IPS-15b (cell line): ENCODE results near the gene CEP120.
"Not testable (repeated sequence)": the region's sequence is repeated elsewhere in the genome, so short reads cannot be mapped to it uniquely, and the experiment has no call there.

ENCODE experiments used
- H3K27me3 ChIP-seq: one replicate; pipeline ENCODE4 v1.6.1; 2013; ENCODE audit warnings: low read length; ENCODE audit not compliant: control insufficient read depth, insufficient read depth
- H3K36me3 ChIP-seq: one replicate; pipeline ENCODE4 v1.6.1; 2013; ENCODE audit warnings: low read length; ENCODE audit not compliant: control insufficient read depth, insufficient read depth
- H3K4me1 ChIP-seq: one replicate; pipeline ENCODE4 v1.6.1; 2013; ENCODE audit warnings: mild to moderate bottlenecking, low read length; ENCODE audit not compliant: control insufficient read depth, insufficient read depth
- H3K4me3 ChIP-seq: one replicate; pipeline ENCODE4 v1.5.1; 2013; ENCODE audit warnings: low read depth, low read length
- H3K9ac ChIP-seq: one replicate; pipeline ENCODE4 v1.6.1; 2013; ENCODE audit warnings: low read depth, mild to moderate bottlenecking, low read length
- H3K9me3 ChIP-seq: one replicate; pipeline ENCODE4 v1.6.1; 2013; ENCODE audit warnings: mild to moderate bottlenecking, low read length; ENCODE audit not compliant: control insufficient read depth, insufficient read depth

CEP120 gene

GRCh38 chr5:123344816-123345426, 78.3 kb downstream of the CEP120 start:
- Histone ChIP-seq H3K9me3 (no peaks in the 10 kb centered on the region), H3K4me3 (no peak overlapping the region), H3K36me3 (no peaks in the 10 kb centered on the region), H3K9ac (no peak overlapping the region), H3K4me1 (no peaks in the 10 kb centered on the region), H3K27me3 (no peaks in the 10 kb centered on the region)

GRCh38 chr5:123340928-123341327, 82.3 kb downstream of the CEP120 start:
- no peak overlapping the region for H3K4me3 ChIP-seq

GRCh38 chr5:123308377-123308776, 114.8 kb downstream of the CEP120 start:
- H3K4me3 ChIP-seq, H3K9me3 ChIP-seq, H3K9ac ChIP-seq, H3K27me3 ChIP-seq, H3K4me1 ChIP-seq, H3K36me3 ChIP-seq: not testable (repeated sequence)

More at GRCh38 chr5:123340928-123341327, 82.3 kb downstream of the CEP120 start:
- Histone ChIP-seq H3K9ac (no peak overlapping the region), H3K9me3 (no peaks in the 10 kb centered on the region), H3K36me3 (no peaks in the 10 kb centered on the region), H3K4me1 (no peaks in the 10 kb centered on the region), H3K27me3 (no peaks in the 10 kb centered on the region)

GRCh38 chr5:123305751-123306150, 117.5 kb downstream of the CEP120 start:
- no peak overlapping the region for H3K9ac ChIP-seq
- H3K9me3 ChIP-seq = no peaks in the 10 kb centered on the region
- no peaks in the 10 kb centered on the region for H3K27me3 ChIP-seq
- no peaks in the 10 kb centered on the region for H3K4me1 ChIP-seq
- H3K36me3 ChIP-seq = no peaks in the 10 kb centered on the region
- H3K4me3 ChIP-seq = no peak overlapping the region

- H3K27me3 ChIP-seq = no peaks in the 10 kb centered on the region
- H3K4me3 ChIP-seq = no peak overlapping the region
- no peak overlapping the region for H3K9ac ChIP-seq
- H3K4me1 ChIP-seq = peaks cover 4% of the 10 kb centered on the region
- no peaks in the 10 kb centered on the region for H3K36me3 ChIP-seq
- no peaks in the 10 kb centered on the region for H3K9me3 ChIP-seq
These were observed 118.4 kb downstream of the CEP120 start for GRCh38 chr5:123304777-123305316.

GRCh38 chr5:123303802-123304201, 119.4 kb downstream of the CEP120 start:
- H3K36me3 ChIP-seq = no peaks in the 10 kb centered on the region

GRCh38 chr5:123300266-123300665, 122.9 kb downstream of the CEP120 start:
- H3K4me1 ChIP-seq = peaks cover 7% of the 10 kb centered on the region
- H3K9me3 ChIP-seq = no peaks in the 10 kb centered on the region
- H3K4me3 ChIP-seq = no peak overlapping the region
- no peaks in the 10 kb centered on the region for H3K27me3 ChIP-seq
- no peaks in the 10 kb centered on the region for H3K36me3 ChIP-seq
- no peak overlapping the region for H3K9ac ChIP-seq

More at GRCh38 chr5:123303802-123304201, 119.4 kb downstream of the CEP120 start:
- H3K4me1 ChIP-seq = peaks cover 4% of the 10 kb centered on the region
- H3K9me3 ChIP-seq = no peaks in the 10 kb centered on the region
- no peak overlapping the region for H3K4me3 ChIP-seq
- no peak overlapping the region for H3K9ac ChIP-seq
- no peaks in the 10 kb centered on the region for H3K27me3 ChIP-seq

GRCh38 chr5:123299136-123299535, 124.1 kb downstream of the CEP120 start:
- H3K9me3 ChIP-seq = no peaks in the 10 kb centered on the region
- H3K9ac ChIP-seq = no peak overlapping the region
- H3K27me3 ChIP-seq = no peaks in the 10 kb centered on the region
- H3K4me3 ChIP-seq = no peak overlapping the region
- H3K4me1 ChIP-seq = peaks cover 7% of the 10 kb centered on the region
- H3K36me3 ChIP-seq = no peaks in the 10 kb centered on the region

GRCh38 chr5:123298335-123299030, 124.7 kb downstream of the CEP120 start:
- no peaks in the 10 kb centered on the region for H3K36me3 ChIP-seq
- H3K9me3 ChIP-seq = no peaks in the 10 kb centered on the region
- H3K9ac ChIP-seq = no peak overlapping the region
- no peaks in the 10 kb centered on the region for H3K27me3 ChIP-seq
- no peak overlapping the region for H3K4me3 ChIP-seq
- peaks cover 7% of the 10 kb centered on the region for H3K4me1 ChIP-seq

GRCh38 chr5:123297866-123298265, 125.3 kb downstream of the CEP120 start:
- Histone ChIP-seq H3K9me3 (no peaks in the 10 kb centered on the region), H3K4me3 (no peak overlapping the region), H3K4me1 (peaks cover 7% of the 10 kb centered on the region), H3K36me3 (no peaks in the 10 kb centered on the region), H3K9ac (no peak overlapping the region), H3K27me3 (no peaks in the 10 kb centered on the region)

GRCh38 chr5:123297198-123297831, 125.9 kb downstream of the CEP120 start:
- Histone ChIP-seq H3K36me3 (no peaks in the 10 kb centered on the region), H3K9me3 (no peaks in the 10 kb centered on the region), H3K4me1 (peaks cover 7% of the 10 kb centered on the region), H3K9ac (no peak overlapping the region), H3K27me3 (no peaks in the 10 kb centered on the region), H3K4me3 (no peak overlapping the region)
